ENCODE data around the gene RNF187.

Gene RNF187

DNA sequence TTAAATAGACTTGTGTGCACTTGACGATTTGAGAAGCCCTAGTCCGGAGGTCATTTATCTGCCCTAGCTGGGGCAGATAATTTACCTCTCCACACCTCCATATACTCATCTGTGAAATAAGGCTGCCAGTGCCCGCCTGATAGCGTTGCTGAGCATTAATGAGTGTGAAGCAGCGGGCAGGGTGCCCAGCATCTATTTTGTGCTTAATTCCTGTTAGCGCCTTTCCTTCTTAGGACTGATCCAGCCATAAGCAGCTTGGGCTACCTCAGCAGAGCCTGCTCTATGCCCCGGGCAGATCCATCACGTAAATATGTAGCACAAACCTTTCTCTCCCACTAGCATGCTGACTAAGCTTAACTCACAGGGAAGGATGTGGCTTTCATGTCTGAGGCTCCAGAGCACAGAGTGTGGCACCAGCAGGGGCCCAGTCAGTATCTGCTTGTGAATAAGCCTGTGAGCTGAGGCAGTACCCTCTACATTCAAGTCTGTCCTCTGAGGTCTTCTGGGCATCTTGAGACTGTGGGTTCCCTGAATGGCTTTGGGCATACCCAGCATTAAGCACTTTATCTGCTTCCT, 21.5 kb upstream of the RNF187 start:
- TF ChIP-seq GATA2 (IDR thresholded peaks at IDR 0.05; ENCODE audit: low read depth, low read length) (no peak), GATA3 (IDR thresholded peaks at IDR 0.05; ENCODE audit: low read depth, low read length) (no peak)

DNA sequence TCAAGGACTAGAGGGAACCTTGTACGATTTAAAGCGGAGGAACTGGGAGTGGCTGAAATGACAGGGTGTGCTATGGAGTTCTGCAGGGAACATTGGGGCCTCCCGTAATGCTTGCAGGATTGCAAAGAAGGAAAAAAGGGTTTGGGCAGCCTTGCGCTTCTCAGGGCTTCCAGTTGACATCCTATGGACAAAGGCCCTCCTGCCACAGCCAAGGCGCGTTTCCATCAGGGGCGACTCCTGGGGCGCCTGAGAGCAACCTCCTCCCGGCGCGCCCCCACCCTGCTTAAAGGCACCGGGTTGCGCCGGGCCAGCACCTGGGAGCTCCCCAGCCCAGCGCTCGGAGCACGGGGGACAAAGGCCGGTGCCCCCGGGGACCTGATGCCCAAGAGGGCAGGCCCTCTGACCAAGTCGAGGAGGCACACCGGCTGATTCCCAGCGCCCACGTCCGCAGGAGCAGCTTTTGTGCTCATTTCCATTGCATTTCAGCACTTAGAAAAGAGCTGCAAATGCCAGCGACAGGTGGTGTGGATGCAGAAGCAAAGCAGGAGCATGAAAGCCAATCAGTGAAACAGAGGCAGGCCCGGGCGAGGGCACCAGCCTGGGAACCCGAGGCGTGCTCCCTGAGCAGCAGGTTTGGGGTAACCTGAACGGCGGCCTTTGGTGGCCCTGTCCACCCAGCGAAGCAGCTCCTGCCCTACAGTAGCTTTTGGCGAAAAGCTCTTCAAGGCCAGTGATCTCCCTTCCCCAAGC, 17.6 kb upstream of the RNF187 start:
- TF ChIP-seq GATA2 (IDR thresholded peaks at IDR 0.05; ENCODE audit: low read depth, low read length), result no peak
- no peak for TF ChIP-seq GATA3 (IDR thresholded peaks at IDR 0.05; ENCODE audit: low read depth, low read length)

DNA sequence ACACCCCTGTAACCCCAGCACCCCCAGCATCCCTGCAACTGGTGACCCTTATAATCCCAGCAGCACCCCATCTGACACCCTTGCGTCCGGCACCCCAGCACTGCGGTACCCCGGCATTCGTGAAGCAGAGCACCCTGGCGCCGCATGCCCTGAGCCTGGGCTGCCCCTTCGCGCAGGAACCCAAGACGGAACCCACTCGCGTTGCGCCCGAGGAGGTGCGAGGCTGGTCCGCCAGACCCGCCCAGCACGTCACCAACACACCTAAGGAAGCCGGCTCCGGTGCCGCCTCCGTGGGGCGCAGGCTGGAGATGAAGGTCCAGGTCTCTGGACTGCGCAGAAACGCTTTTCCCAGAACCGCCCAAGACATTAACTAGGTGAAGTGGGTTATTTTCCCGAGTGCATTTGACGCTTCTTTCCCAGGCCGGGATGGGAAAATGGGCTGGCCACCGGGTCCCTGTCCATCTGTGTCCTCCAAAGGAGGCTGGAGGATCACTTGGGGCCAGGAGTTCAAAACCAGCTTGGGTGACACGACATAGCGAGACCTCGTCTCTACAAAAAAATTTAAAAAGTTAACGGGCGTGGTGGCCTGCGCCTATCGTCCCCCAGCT, 15.9 kb upstream of the RNF187 start:
- TF ChIP-seq GATA2 (IDR thresholded peaks at IDR 0.05; ENCODE audit: low read depth, low read length), result no peak
- no peak for TF ChIP-seq GATA3 (IDR thresholded peaks at IDR 0.05; ENCODE audit: low read depth, low read length)

DNA sequence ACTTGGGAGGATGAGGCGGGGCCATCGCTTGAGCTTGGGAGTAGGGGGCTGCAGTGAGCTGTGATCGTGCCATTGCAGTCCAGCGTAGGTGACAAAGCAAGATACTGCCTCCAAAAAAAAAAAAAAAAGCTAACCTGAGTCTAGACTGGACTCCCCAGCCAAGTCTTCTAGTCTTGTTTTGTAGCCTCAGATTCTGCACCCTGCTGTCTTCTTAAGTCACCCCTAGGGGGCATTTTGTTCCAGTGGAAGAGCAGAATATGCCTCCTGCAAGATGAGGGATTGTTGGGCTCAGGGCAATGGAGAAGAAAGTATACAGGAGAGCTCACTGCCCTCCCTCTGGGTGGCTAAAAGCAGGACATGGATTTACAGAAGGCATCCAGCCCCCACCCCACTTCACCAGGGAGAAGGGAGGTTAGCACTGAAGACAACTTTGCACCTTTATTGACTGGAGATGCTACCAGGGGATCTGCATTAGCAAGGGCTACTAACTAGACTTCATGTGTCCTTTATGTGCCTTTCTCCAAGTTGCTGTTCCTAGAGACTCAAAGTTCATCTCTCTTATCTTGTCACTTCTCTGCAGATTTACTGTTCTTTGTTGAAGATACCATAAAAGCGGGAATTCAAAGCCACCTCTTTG, 15.3 kb upstream of the RNF187 start:
- TF ChIP-seq GATA3 (IDR thresholded peaks at IDR 0.05; ENCODE audit: low read depth, low read length), result no peak
- no peak for TF ChIP-seq GATA2 (IDR thresholded peaks at IDR 0.05; ENCODE audit: low read depth, low read length)

DNA sequence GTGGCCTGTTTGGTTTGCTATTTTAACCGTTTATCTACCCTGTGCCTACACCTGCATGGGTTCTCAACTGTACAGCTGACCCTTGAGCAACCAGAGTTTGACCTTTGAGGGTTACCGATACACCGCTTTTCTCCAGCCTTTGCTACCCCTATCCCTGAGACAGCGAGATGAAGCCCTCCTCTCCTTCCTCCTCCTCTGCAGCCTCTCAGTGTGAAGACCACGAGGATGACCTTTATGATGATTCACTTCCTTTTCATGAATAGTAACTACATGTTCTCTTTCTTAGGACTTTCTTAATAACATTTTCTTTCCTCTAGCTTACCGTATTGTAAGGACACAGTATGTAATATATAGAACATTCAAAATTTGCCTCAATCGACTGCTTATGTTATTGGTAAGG, 14.5 kb upstream of the RNF187 start:
- TF ChIP-seq GATA3 (IDR thresholded peaks at IDR 0.05; ENCODE audit: low read depth, low read length) (no peak), GATA2 (IDR thresholded peaks at IDR 0.05; ENCODE audit: low read depth, low read length) (no peak)

DNA sequence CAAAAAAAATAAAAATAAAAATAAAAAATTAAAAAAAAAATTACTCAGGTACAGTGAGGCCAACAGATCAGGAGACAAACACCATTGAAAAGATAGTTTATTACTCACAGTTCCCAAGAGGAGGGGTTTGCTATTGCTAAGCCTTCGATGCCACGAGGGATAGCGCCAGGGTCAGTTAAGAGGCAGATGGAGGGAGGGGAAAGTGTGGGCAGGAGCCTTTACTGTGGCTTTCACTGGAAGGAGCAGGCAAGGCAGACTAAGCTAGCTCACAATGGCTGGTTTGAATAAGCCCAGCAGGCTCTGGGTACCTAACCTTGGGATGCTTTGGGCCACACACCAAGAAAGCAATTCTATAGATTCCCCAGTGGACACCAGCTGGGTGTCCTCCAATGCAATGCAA, 12.7 kb upstream of the RNF187 start:
- TF ChIP-seq GATA2 (IDR thresholded peaks at IDR 0.05; ENCODE audit: low read depth, low read length) (no peak), GATA3 (IDR thresholded peaks at IDR 0.05; ENCODE audit: low read depth, low read length) (no peak)

DNA sequence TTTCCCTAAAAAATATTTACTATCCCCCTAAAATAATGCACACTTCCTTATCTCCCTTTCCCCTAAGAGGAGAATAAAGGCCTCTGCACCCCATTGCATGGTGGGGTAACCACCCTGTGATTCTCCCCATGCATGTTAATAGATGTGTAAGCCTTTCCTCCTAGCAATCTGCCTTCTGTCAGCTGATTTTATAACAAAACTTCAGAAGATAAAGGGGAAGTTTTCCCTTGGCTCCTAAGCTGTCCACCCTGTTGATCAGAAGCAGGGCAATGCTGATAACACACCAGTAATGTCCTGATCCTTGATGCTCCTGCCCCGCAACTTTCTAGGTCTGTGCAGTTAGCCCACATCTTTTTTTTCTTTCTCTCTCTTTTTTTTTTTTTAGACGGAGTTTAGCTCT, 11.4 kb upstream of the RNF187 start:
- TF ChIP-seq GATA3 (IDR thresholded peaks at IDR 0.05; ENCODE audit: low read depth, low read length) (no peak), GATA2 (IDR thresholded peaks at IDR 0.05; ENCODE audit: low read depth, low read length) (no peak)

DNA sequence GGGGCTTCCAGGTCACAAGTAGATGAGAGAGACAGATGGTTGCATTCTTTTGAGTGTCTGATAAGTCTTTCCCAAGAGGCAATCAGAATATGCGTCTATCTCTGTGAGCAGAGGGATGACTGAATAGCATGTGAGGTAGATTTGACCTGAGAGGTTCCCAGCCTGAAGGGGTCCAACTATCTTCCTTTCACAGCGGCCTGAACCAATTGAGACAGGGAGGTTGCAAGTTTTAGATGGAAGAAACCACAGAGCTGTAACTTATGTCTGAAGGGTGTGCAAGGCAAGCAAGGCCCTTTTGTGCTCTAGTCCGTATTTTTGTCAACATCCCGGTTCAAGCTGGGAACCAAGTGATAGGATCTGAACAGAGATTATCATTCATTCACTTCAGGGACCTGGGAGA, 9.9 kb upstream of the RNF187 start:
- TF ChIP-seq GATA2 (IDR thresholded peaks at IDR 0.05; ENCODE audit: low read depth, low read length) (no peak), GATA3 (IDR thresholded peaks at IDR 0.05; ENCODE audit: low read depth, low read length) (no peak)

DNA sequence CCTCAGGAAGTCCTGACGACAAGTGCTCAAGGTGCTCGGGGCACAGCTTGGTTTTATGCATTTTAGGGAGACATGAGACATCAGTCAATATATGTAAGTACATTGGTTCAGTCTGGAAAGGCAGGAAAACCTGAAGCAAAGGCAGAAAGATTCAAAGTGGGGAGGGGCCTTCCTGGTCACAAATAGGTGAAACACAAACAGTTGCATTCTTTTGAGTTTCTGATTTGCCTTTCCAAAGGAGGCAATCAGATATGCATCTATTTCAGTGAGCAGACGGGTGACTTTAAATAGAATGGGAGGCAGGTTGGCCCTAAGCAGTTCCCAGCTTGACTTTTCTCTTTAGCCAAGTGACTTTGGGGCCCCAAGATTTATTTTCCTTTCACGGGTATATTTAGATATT, 8.9 kb upstream of the RNF187 start:
- TF ChIP-seq GATA3 (IDR thresholded peaks at IDR 0.05; ENCODE audit: low read depth, low read length), result no peak
- no peak for TF ChIP-seq GATA2 (IDR thresholded peaks at IDR 0.05; ENCODE audit: low read depth, low read length)

DNA sequence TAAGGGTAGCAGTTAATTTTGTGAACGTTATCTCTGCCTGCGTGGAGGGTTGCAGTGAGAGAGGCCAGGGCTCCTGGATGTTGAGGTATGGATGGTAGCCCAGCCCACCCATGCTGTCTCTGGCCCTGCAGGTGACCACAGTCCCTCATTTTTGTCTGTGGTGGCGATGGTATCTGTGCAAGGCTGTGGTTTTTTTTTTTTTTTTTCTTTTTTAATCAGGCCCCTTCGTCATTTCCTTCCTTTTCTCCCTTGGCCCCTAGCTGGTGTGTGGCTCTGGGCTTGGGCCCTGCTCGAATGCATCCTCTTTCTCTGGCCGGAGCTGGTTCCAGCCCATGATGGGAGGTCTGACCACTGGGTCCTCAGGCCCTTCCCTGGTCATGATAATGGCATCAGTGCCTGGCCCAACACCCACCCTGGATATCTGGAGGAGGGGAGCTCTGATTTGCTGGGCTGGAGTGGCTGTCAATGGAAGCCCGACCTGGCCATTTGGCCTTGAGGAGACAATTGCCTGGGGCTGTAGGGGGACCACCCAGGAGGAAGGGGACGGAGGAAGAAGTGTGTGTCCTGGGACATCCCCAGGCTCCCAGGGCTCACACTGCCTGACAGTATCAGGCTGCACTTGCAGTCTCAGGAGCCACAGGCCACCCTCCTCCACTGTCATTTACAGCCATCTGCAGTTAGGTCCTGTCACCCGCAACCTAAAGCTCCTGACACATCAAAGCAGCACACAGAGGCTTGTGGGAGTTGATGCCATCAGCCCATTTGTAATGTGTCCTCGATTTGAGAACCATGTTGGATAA, 8.1 kb upstream of the RNF187 start:
- no peak for TF ChIP-seq GATA3 (IDR thresholded peaks at IDR 0.05; ENCODE audit: low read depth, low read length)
- no peak for TF ChIP-seq GATA2 (IDR thresholded peaks at IDR 0.05; ENCODE audit: low read depth, low read length)

DNA sequence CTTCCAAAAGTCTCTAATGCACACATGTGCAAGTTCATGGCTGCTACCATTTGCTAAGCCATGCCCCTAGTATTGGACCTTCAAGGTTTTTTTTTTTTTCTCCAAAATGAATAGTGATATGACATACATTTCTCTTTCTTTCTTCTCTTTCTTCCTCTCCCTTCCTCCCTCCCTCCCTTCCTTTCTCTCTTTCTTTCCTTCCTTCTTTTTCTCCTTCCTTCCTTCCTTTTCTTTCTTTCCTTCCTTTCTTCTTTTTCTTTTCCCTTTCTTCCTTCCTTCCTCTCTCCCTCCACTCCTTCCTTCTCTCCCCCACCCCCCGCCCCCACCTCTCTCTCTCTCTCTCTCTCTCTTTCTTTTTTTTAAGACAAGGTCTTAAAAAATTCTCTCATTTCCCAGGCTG, 3.4 kb upstream of the RNF187 start:
- no peak for TF ChIP-seq GATA2 (IDR thresholded peaks at IDR 0.05; ENCODE audit: low read depth, low read length)
- TF ChIP-seq GATA3 (IDR thresholded peaks at IDR 0.05; ENCODE audit: low read depth, low read length), result no peak

DNA sequence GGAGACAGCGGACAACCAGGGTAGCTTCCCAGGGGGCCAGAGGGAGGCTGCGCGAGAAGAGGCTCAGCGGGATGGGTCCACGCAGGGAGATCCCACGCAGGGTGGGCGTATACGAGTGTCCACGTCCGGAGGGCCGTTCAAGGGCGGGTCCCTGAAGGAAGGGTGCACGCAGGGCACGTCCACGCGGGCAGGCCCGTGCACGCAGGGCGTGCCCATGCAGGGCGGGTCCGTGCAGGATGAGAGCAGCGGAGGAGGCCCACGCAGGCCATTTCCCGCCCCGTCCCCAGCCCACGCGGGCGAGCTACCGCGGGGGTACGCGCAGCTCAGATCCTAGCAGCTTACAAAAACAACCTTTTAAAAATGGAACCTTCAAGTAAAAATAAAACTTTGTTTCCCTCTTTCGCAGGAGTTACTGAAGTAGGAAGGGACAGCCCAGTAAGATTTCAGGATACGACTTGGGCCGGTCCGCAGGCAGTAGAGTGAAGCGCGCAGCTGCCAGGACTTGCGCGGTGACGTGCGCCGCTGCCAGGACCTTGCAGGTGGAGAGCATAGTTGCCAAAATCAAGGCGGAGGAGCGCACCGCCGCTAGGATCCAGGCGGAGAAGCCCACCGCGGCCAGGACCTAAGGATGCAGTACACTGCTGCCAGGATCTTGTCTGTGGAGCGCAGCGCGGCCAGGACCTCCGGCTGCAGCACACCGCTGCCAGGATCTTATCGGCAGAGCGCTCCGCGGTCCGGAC, 416 bp upstream of the RNF187 start:
- TF ChIP-seq GATA3 (IDR thresholded peaks at IDR 0.05; ENCODE audit: low read depth, low read length), result no peak
- peak; percentile 47 for TF ChIP-seq GATA2 (IDR thresholded peaks at IDR 0.05; ENCODE audit: low read depth, low read length)

DNA sequence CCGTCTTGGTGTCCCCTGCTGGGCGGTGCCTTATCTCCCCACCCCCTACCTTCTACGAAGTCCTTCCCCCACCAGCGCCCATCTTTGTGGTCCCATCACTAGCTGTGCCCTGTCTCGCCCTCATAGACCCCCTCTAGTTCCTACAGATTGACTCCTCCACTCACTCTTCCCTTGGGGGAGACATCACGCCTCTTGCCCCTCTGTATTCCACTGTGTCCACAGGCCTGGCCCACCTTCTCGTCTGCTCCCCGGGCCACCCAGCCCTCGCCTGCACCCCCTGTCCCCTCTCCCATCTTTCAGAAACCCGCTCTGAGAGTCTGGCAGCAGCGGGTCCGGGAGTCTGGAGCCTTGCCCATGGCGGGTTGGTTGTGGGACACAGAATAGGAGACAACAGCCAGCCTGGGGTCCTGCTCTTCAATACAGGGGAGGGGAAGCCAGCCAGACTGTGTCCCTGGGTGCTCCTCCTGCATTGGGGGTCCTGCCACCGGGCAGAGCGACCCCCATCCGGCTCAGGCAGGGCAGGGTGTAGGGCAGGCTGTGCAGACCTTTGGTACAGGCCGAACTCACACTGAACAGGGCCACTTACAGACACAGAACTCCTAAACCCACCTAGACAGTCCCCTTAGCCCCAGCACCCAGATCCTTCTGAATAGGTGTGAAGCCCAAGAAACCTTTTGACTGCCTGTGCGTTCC, 1.1 kb downstream of the RNF187 start:
- TF ChIP-seq GATA2 (IDR thresholded peaks at IDR 0.05; ENCODE audit: low read depth, low read length) (no peak), GATA3 (IDR thresholded peaks at IDR 0.05; ENCODE audit: low read depth, low read length) (no peak)

Measured in SH-SY5Y (cell line).